BLaER1 treated with 17β-estradiol and CSF1 and Interleukin-3, amounts not matched to agents 10 nM and 100 nM (cell line): ENCODE results near the gene GGA3.

ENCODE experiments used
- H3K27ac ChIP-seq, 11 experiments: shearing (Covaris generic); formaldehyde crosslinking; 2 replicates each; pipeline ENCODE4 v1.8.1; 2022
- H3K27me3 ChIP-seq, 11 experiments: shearing (Covaris generic); formaldehyde crosslinking; 2 replicates each; pipeline ENCODE4 v1.8.1; 2022
- H3K36me3 ChIP-seq, 11 experiments: shearing (Covaris generic); formaldehyde crosslinking; 2 replicates each; pipeline ENCODE4 v1.8.1; 2022
- H3K4me1 ChIP-seq, 10 experiments: shearing (Covaris generic); formaldehyde crosslinking; 2 replicates each; pipeline ENCODE4 v1.8.1; 2022
- H3K4me2 ChIP-seq, 11 experiments: shearing (Covaris generic); formaldehyde crosslinking; 2 replicates each; pipeline ENCODE4 v1.8.1; 2022
- H3K4me3 ChIP-seq, 10 experiments: shearing (Covaris generic); formaldehyde crosslinking; 2 replicates each; pipeline ENCODE4 v1.8.1; 2022
- H3K9ac ChIP-seq, 11 experiments: shearing (Covaris generic); formaldehyde crosslinking; 2 replicates each; pipeline ENCODE4 v1.8.1; 2022
- H3K9me3 ChIP-seq, 11 experiments: shearing (Covaris generic); formaldehyde crosslinking; replicated peaks in 1 of 11; 2 replicates each; pipeline ENCODE4 v1.8.1; 2022
- H4K20me1 ChIP-seq, 11 experiments: shearing (Covaris generic); formaldehyde crosslinking; 2 replicates each; pipeline ENCODE4 v1.8.1; 2022
- Cebpa-rat ChIP-seq, 11 experiments: shearing (Covaris generic); IDR thresholded peaks; 2 replicates each; pipeline ENCODE4 v1.8.1; 2022

Gene GGA3

DNA sequence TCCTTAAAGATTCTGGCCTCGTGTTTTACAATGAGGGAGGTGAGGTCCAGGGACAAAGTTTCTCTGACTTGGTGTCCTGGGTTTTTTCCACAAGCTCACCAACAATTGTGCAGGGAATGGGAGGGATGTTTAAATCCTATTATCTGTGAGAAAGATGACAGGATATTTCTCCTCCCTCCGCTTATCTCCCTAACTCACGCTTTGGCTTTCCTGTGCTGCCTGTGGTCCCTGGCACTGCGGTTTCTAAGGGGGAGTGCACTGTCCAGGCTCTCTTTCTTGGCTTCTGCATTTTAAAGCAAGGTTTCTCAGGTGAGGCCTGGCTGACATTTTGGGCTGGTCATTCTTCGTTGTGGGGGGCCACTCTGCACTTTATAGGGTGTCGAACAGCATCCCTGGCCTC is 16.4 kb downstream of the GGA3 start:
- no peaks in the 10 kb centered on the region for H3K9me3 ChIP-seq
- H3K27ac ChIP-seq, result peak overlapping the region in 10 of 11 experiments; percentile 12 to 89 (median 80); a peak in 17 of 22 replicates
- H3K4me1 ChIP-seq, result peaks cover 64 to 94% (median 86%) of the 10 kb centered on the region in 10 experiments
- H3K9ac ChIP-seq, result peak overlapping the region; percentile 23 to 80 (median 70); a peak in 21 of 22 replicates
- H4K20me1 ChIP-seq, result peaks cover 0 to 71% (median 10%) of the 10 kb centered on the region in 11 experiments; a peak in 10 of 22 replicates
- peak overlapping the region in 7 of 10 experiments; percentile 10 to 53 (median 46); a peak in 13 of 20 replicates for H3K4me3 ChIP-seq
- H3K36me3 ChIP-seq, result peaks cover 65 to 84% (median 74%) of the 10 kb centered on the region in 11 experiments
- no peaks in the 10 kb centered on the region for H3K27me3 ChIP-seq
- H3K4me2 ChIP-seq, result peak overlapping the region; percentile 78 to 96 (median 90)
- no peak for TF ChIP-seq Cebpa-rat (IDR thresholded peaks at IDR 0.05)

DNA sequence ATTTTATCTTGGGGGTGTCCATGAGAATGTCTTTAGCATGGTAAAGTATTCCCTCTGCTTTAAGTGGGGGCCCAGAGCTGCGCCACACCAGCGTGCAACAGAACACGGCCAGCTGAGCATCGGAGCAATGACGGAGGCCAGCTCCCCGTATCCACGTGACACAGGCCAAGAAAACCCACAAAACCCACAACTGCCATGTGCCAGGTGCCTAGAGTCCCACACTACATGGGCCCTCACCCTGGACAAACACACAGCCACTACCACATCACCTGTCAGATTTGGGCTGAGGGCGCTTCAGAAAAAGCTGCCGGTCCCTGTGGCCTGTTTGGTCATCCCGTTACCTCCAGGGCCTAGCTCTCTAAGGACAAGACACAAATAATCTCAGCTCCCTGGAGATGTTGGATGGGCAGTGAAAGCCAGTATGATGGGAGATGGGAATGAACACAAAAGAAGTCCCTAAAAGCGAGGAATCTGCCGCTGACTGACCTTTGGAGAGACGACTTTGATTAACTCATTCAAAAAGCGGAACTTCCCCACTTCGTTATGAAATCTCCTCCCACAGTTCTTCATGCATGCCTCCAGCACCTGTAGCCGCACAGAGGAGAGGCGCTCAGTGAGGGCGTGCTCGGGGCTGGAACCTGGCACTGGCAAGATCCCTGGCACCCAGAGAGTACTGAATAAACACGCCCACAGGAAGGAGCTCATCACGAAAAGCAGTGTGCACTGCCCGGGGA is 17.1 kb downstream of the GGA3 start:
- Histone ChIP-seq H3K4me1 (peaks cover 57 to 87% (median 81%) of the 10 kb centered on the region in 10 experiments), H3K9me3 (no peaks in the 10 kb centered on the region), H3K36me3 (peaks cover 71 to 91% (median 82%) of the 10 kb centered on the region in 11 experiments), H3K9ac (peak overlapping the region in 10 of 11 experiments; percentile 23 to 80 (median 70); a peak in 19 of 22 replicates), H3K4me3 (peak overlapping the region in 6 of 10 experiments; percentile 38 to 53 (median 48); a peak in 13 of 20 replicates), H3K27ac (peak overlapping the region in 10 of 11 experiments; percentile 45 to 89 (median 80); a peak in 20 of 22 replicates), H3K4me2 (peak overlapping the region; percentile 78 to 96 (median 90)), H4K20me1 (peaks cover 0 to 70% (median 5%) of the 10 kb centered on the region in 11 experiments; a peak in 9 of 22 replicates), H3K27me3 (no peaks in the 10 kb centered on the region)
- peak in 6 of 11 experiments; percentile 39 to 62 (median 52); a peak in 8 of 22 replicates for TF ChIP-seq Cebpa-rat (IDR thresholded peaks at IDR 0.05)

DNA sequence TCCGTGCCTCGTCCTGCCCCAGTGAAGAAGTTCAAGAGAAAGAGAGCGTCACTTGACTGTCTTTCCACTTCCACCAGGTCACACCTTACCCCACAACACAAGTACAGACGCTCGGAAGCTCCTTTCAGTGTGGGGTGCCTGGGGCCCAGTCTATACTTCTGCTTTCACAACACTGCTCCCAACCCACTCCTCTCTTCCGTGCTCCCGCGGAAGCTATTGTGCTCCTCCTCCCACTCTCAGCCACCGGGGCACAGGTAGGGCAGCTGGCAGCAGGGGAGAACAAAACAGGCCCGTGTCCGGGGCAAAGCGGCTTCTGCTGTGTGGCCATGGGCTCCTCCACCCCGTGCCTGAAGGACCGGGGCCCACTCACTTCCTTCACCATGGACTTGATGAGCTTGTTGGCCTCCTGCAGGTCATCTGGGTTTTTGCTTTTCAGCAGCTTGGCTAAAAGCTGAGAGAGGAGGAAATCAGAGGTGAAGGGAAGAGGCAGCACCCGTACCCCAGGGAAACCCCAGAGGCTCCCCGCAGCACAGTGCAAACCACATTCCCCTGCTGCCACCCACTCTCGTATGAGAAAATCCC is 18.9 kb downstream of the GGA3 start:
- no peaks in the 10 kb centered on the region for H3K9me3 ChIP-seq
- peaks cover 60 to 91% (median 79%) of the 10 kb centered on the region in 10 experiments for H3K4me1 ChIP-seq
- no peak overlapping the region for H3K4me3 ChIP-seq
- no peak for TF ChIP-seq Cebpa-rat (IDR thresholded peaks at IDR 0.05)
- H4K20me1 ChIP-seq, result peaks cover 0 to 79% (median 14%) of the 10 kb centered on the region in 11 experiments; a peak in 13 of 22 replicates
- peak overlapping the region in 8 of 11 experiments; percentile 69 to 89 (median 82); a peak in 15 of 22 replicates for H3K27ac ChIP-seq
- H3K36me3 ChIP-seq, result peaks cover 78 to 99% (median 89%) of the 10 kb centered on the region in 11 experiments
- H3K9ac ChIP-seq, result peak overlapping the region in 8 of 11 experiments; percentile 4 to 79 (median 54); a peak in 6 of 22 replicates
- no peaks in the 10 kb centered on the region for H3K27me3 ChIP-seq
- H3K4me2 ChIP-seq, result peak overlapping the region in 9 of 11 experiments; percentile 82 to 96 (median 90); a peak in 16 of 22 replicates

DNA sequence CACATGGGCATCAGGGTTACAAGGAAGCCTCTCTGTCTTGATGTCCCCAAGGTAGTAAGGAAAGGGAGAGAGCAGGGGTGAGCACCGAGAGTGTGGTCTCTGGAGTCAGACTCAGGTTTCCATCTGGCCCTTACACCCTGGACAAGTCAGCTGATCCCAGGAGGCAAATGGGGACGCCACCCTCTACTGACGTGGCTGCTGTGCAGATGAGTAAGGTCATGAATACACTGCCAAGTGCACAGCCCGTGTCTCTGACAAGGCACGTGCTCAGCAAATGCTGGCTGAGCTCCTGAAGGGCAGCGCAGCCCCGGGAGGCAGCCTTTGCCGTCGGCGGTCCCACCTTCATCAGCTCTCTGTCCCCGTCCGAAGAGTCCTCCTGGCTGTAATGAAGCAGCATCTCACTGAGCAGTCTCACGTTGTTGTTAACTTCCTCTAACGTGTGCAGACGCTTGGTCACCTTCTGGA is 19.4 kb downstream of the GGA3 start:
- Histone ChIP-seq H3K4me3 (no peak overlapping the region), H3K9ac (peak overlapping the region in 6 of 11 experiments; percentile 4 to 71 (median 25); a peak in 6 of 22 replicates), H3K27me3 (no peaks in the 10 kb centered on the region), H3K4me2 (peak overlapping the region in 4 of 11 experiments; percentile 82 to 96 (median 90); a peak in 6 of 22 replicates), H3K9me3 (no peaks in the 10 kb centered on the region), H3K36me3 (peaks cover 81 to 99% (median 91%) of the 10 kb centered on the region in 11 experiments), H4K20me1 (peaks cover 0 to 84% (median 11%) of the 10 kb centered on the region in 11 experiments; a peak in 13 of 22 replicates), H3K27ac (peak overlapping the region in 8 of 11 experiments; percentile 69 to 89 (median 82); a peak in 15 of 22 replicates), H3K4me1 (peaks cover 62 to 92% (median 79%) of the 10 kb centered on the region in 10 experiments)
- no peak for TF ChIP-seq Cebpa-rat (IDR thresholded peaks at IDR 0.05)

DNA sequence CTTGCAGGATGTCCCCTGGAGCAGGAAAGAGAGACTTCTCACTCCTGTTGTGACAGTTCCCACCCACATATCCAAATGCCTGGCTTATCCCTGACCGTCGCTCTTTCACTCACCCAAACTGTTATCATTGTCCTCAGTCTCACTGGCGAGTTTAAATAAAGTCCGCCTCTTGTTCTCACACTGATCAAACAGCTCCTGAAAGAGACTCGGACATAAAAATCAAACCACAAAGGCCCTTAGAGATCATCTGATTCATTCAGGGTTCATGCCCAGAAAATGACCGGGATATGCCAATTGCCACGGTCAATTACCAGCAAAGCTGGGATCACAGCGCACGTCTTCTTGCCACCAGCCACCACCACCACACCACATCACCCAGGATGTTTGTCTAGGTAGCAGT is 19.9 kb downstream of the GGA3 start:
- Histone ChIP-seq H4K20me1 (peaks cover 0 to 85% (median 11%) of the 10 kb centered on the region in 11 experiments; a peak in 13 of 22 replicates), H3K36me3 (peaks cover 83 to 100% (median 92%) of the 10 kb centered on the region in 11 experiments), H3K4me2 (no peak overlapping the region), H3K4me1 (peaks cover 59 to 92% (median 79%) of the 10 kb centered on the region in 10 experiments), H3K9ac (peak overlapping the region in 5 of 11 experiments; percentile 12 to 71 (median 44); a peak in 7 of 22 replicates), H3K27me3 (no peaks in the 10 kb centered on the region), H3K27ac (peak overlapping the region in 8 of 11 experiments; percentile 23 to 89 (median 82); a peak in 13 of 22 replicates), H3K4me3 (no peak overlapping the region), H3K9me3 (no peaks in the 10 kb centered on the region)
- TF ChIP-seq Cebpa-rat (IDR thresholded peaks at IDR 0.05), result no peak

DNA sequence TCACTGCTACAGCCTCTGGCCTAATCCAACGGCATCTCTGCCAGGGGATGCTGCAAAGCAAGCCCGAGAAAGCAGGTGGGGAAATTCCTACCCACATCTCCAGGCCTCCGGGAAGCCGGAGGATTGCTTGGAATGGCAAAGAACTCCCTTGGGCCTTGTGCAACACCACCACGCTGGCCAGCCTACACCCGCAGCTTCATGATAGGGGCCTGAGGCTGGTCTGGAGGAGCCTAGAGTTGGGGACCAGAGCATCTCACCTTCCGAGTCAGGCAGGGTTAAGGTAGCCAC is 20.3 kb downstream of the GGA3 start:
- Histone ChIP-seq H3K27ac (peak overlapping the region in 8 of 11 experiments; percentile 23 to 89 (median 58); a peak in 13 of 22 replicates), H3K9ac (peak overlapping the region in 5 of 11 experiments; percentile 11 to 71 (median 44); a peak in 5 of 22 replicates), H3K36me3 (peaks cover 83 to 100% (median 92%) of the 10 kb centered on the region in 11 experiments), H4K20me1 (peaks cover 0 to 81% (median 11%) of the 10 kb centered on the region in 11 experiments; a peak in 13 of 22 replicates), H3K4me1 (peaks cover 55 to 89% (median 75%) of the 10 kb centered on the region in 10 experiments), H3K4me2 (peak overlapping the region in 7 of 11 experiments; percentile 9 to 47 (median 28); a peak in 6 of 22 replicates), H3K4me3 (no peak overlapping the region), H3K27me3 (no peaks in the 10 kb centered on the region), H3K9me3 (no peaks in the 10 kb centered on the region)
- TF ChIP-seq Cebpa-rat (IDR thresholded peaks at IDR 0.05), result no peak

DNA sequence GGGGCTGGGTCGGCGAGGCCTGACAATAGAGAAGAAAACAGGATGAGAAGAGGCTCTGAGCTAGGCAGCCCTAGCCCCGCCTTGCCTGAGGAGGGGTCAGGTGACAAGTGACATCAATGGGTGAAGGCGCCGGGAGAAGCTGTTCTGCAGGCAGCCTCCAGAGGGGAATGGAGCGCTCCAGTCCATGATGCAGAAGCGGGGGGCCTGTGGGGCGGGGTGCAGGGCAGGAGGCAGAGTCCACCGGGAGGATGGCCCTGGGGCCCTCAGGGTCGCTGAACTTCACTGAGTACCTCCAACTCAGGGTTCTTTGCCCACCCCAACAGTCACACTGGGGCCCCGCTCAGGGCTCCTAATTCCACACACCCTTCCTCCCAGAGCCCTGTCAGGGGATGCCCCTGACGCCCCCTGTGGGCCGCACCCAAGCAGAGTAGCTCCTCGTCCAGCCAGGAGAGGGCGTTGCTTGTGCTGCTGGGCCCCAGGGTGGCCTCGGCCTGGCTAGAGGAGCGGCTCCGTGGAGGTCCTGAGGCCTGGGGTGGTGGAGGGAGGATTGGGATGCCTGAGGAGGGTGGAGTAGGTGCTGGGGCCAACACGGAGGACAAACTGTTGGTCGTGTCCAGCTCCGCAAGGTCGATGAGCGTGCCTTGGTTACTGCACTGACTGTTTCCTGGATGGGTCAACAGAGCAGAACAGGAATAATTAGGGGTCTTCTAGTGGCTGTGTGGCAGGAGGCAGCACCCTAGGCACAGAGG is 20.8 kb downstream of the GGA3 start:
- no peaks in the 10 kb centered on the region for H3K27me3 ChIP-seq
- peak overlapping the region in 7 of 11 experiments; percentile 11 to 71 (median 38); a peak in 9 of 22 replicates for H3K9ac ChIP-seq
- H3K4me1 ChIP-seq, result peaks cover 50 to 84% (median 70%) of the 10 kb centered on the region in 10 experiments
- peak overlapping the region in 8 of 11 experiments; percentile 23 to 89 (median 58); a peak in 13 of 22 replicates for H3K27ac ChIP-seq
- peaks cover 0 to 75% (median 11%) of the 10 kb centered on the region in 11 experiments; a peak in 12 of 22 replicates for H4K20me1 ChIP-seq
- H3K4me3 ChIP-seq, result no peak overlapping the region
- H3K9me3 ChIP-seq, result no peaks in the 10 kb centered on the region
- peaks cover 83 to 100% (median 92%) of the 10 kb centered on the region in 11 experiments for H3K36me3 ChIP-seq
- TF ChIP-seq Cebpa-rat (IDR thresholded peaks at IDR 0.05), result no peak
- peak overlapping the region in 8 of 11 experiments; percentile 9 to 47 (median 26); a peak in 11 of 22 replicates for H3K4me2 ChIP-seq
